SK-N-MC (cell line): ENCODE data around the gene NR1D1.

Experiments
- EZH2 ChIP-seq: fragments of 200-600 bp; sonication (generic); IDR thresholded peaks from one replicate; pipeline ENCODE4 v1.6.1; 2017; ENCODE audit warnings: antibody characterized with exemption
- POLR2AphosphoS5 ChIP-seq: IDR thresholded peaks from 2 replicates; pipeline ENCODE4 v1.6.1; 2012; ENCODE audit warnings: mild to moderate bottlenecking, low read depth, low read length, borderline replicate concordance

GRCh38 chr17:40103688-40104087 lies 3.3 kb upstream of the NR1D1 start:
- TF ChIP-seq EZH2 (no peak), POLR2AphosphoS5 (no peak)
